DND-41 (cell line): ENCODE data around the gene NR2F6.

ENCODE experiments used
- ATAC-seq: fragments of 200-7000 bp; cut with Tn5 transposase; 3 replicates; pipeline ENCODE4 v1.9.1; 2021; ENCODE audit warnings: low read depth; ENCODE audit not compliant: insufficient read depth
- DNase-seq: peaks from one replicate; pipeline ENCODE4 v3.0.0-alpha.2; 2020
- H2AFZ ChIP-seq: 2 replicates; pipeline ENCODE4 v1.6.0; 2012; ENCODE audit warnings: low read depth, low read length
- H3K27ac ChIP-seq: 2 replicates; pipeline ENCODE4 v1.5.1; 2012; ENCODE audit warnings: low read length, inconsistent platforms
- H3K27me3 ChIP-seq: fragments of 200-600 bp; sonication (generic); 2 replicates; pipeline ENCODE4 v1.6.0; 2012; ENCODE audit warnings: low read length, mild to moderate bottlenecking, inconsistent platforms; ENCODE audit not compliant: insufficient read depth, poor library complexity
- H3K36me3 ChIP-seq: 2 replicates; pipeline ENCODE4 v1.5.1; 2012; ENCODE audit warnings: low read length, inconsistent platforms; ENCODE audit not compliant: insufficient read depth
- H3K4me1 ChIP-seq: 2 replicates; pipeline ENCODE4 v1.5.1; 2012; ENCODE audit warnings: mild to moderate bottlenecking, low read length; ENCODE audit not compliant: insufficient read depth
- H3K4me2 ChIP-seq: 2 replicates; pipeline ENCODE4 v1.6.0; 2012; ENCODE audit warnings: mild to moderate bottlenecking, moderate library complexity, low read length, inconsistent platforms; ENCODE audit not compliant: insufficient read depth
- H3K4me3 ChIP-seq, 2 experiments: fragments of 200-600 bp in 1 of 2; shearing (Covaris generic) in 1 of 2; 2 replicates each; pipeline ENCODE4 v1.5.1; 2012 to 2016; ENCODE audit warnings: inconsistent platforms in 2 of 2, low read length in 2 of 2, mild to moderate bottlenecking in 2 of 2, low read depth in 1 of 2, moderate library complexity in 1 of 2
- H3K79me2 ChIP-seq: 2 replicates; pipeline ENCODE4 v1.6.0; 2012; ENCODE audit warnings: low read length, inconsistent platforms; ENCODE audit not compliant: insufficient read depth
- H3K9ac ChIP-seq: 2 replicates; pipeline ENCODE4 v1.6.0; 2012; ENCODE audit warnings: low read depth, mild to moderate bottlenecking, inconsistent platforms, low read length, moderate library complexity
- H3K9me3 ChIP-seq: 2 replicates; pipeline ENCODE4 v1.5.1; 2012; ENCODE audit warnings: low read length, moderate library complexity, mild to moderate bottlenecking, inconsistent platforms; ENCODE audit not compliant: insufficient read depth, severe bottlenecking
- H4K20me1 ChIP-seq: 2 replicates; pipeline ENCODE4 v1.6.0; 2012; ENCODE audit warnings: low read length; ENCODE audit not compliant: insufficient read depth
- EZH2 ChIP-seq: IDR thresholded peaks from 3 replicates; pipeline ENCODE4 v1.6.1; 2012; ENCODE audit warnings: borderline replicate concordance, low read depth, mild to moderate bottlenecking, moderate library complexity, low read length, inconsistent platforms; ENCODE audit not compliant: severe bottlenecking
- TF ChIP-seq, protein P1 (sequence below): IDR thresholded peaks from 2 replicates; pipeline ENCODE4 v1.5.1; 2012; ENCODE audit warnings: borderline replicate concordance, low read length, moderate library complexity, mild to moderate bottlenecking; ENCODE audit not compliant: poor library complexity, severe bottlenecking; ENCODE audit errors: extremely low read depth

Gene NR2F6

DNA sequence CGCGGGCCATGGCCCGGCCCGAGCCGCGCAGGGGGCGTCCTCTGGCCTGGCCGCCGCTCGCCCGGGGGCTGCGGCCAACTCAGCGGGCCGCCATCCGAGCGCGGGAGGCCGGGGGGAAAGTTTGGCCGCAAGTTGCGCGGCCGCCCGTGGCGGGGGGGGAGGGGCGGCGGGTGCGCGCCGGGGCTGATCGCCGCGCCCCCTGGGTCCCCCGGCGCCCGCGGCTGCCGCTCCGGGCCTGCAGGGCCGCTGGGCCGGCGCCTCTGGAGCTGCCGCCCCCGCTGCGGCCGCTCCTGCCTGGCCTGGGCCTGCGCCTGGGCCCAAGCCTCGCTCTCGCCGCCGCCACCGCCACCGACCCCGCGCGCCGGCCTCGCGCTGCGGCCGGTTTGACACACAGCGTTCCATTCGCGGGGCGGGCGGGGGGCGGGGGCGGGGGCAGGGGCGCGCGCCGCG lies at the start of gene NR2F6:
Gene NR2F6 (minus strand): TSS at position 385 of the 450 bp plus-strand sequence. CDS start 699 bp downstream, outside the sequence.
- Histone ChIP-seq H3K9me3 (no peaks in the 10 kb centered on the region), H3K36me3 (peaks cover 1% of the 10 kb centered on the region; the same call in 1 of the 2 replicates), H3K4me2 (peak within 1 kb of the TSS; percentile 98), H4K20me1 (peaks cover 8% of the 10 kb centered on the region), H3K79me2 (peaks cover 31% of the 10 kb centered on the region), H2AFZ (peak within 1 kb of the TSS; percentile 96), H3K4me1 (peaks cover 35% of the 10 kb centered on the region), H3K27me3 (no peaks in the 10 kb centered on the region), H3K9ac (peak within 1 kb of the TSS; percentile 81), H3K27ac (peak within 1 kb of the TSS; percentile 80), H3K4me3 (peak within 1 kb of the TSS; percentile 34 to 92)
- TF ChIP-seq, protein P1, sequence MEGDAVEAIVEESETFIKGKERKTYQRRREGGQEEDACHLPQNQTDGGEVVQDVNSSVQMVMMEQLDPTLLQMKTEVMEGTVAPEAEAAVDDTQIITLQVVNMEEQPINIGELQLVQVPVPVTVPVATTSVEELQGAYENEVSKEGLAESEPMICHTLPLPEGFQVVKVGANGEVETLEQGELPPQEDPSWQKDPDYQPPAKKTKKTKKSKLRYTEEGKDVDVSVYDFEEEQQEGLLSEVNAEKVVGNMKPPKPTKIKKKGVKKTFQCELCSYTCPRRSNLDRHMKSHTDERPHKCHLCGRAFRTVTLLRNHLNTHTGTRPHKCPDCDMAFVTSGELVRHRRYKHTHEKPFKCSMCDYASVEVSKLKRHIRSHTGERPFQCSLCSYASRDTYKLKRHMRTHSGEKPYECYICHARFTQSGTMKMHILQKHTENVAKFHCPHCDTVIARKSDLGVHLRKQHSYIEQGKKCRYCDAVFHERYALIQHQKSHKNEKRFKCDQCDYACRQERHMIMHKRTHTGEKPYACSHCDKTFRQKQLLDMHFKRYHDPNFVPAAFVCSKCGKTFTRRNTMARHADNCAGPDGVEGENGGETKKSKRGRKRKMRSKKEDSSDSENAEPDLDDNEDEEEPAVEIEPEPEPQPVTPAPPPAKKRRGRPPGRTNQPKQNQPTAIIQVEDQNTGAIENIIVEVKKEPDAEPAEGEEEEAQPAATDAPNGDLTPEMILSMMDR: no peak
- TF ChIP-seq EZH2: no peak
- ATAC-seq: no peak; the same call in 2 of the 3 replicates
- no peak for DNase-seq

DNA sequence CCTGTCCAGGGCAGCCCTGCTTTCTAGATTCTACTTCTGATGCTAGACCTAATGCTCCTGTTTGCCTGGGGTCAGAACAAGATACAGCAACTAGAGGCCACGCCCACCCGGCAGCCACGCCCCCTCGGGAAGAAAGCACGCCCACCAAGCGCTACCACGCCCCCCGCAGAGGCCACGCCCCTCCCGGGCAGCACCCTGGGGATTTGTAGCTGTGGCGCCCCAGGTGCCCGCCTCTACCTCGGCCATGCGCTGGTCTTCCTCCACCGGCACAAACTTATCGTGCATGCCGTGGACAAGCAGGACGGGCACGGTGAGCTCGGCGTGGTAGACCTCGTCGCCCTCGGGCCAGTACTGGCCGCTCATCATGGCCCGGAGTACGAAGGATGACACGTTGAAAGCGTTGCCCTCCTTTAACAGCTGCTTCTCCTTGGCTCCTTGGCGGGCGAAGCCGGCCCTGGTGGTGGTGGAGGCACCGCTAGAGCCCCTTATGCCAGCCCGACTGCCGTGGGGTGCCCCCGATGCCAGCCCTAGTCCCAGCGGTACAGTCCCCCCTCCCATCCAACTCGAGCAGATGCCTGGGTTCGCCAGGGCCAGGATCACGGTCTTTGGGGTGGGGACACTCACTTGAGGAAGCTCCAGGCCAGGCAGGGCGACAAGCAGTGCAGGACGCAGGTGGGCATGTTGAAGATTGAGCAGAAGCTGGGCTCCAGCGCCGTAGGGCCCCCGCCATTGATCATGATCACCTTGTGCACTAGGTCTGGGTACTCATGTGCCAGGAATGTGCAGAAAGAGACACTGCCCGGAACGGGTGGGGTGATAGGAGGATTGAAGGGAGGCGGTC lies 48.6 kb upstream of the NR2F6 start:
- H3K36me3 ChIP-seq: peaks cover 7% of the 10 kb centered on the region; the same call in 1 of the 2 replicates
- H3K27me3 ChIP-seq: no peaks in the 10 kb centered on the region
- no peak overlapping the region for H3K4me3 ChIP-seq
- no peak for TF ChIP-seq EZH2
- TF ChIP-seq, protein P1: no peak
- H3K9ac ChIP-seq: no peak overlapping the region
- H2AFZ ChIP-seq: no peak overlapping the region
- no peak for ATAC-seq
- no peaks in the 10 kb centered on the region; the same call in 1 of the 2 replicates for H4K20me1 ChIP-seq
- H3K4me1 ChIP-seq: peaks cover 28% of the 10 kb centered on the region
- peak; percentile 55 for DNase-seq
- H3K27ac ChIP-seq: no peak overlapping the region
- H3K9me3 ChIP-seq: peaks cover 3% of the 10 kb centered on the region
- H3K79me2 ChIP-seq: peaks cover 9% of the 10 kb centered on the region; the same call in 1 of the 2 replicates
- H3K4me2 ChIP-seq: peak overlapping the region; percentile 99; the same call in 1 of the 2 replicates

DNA sequence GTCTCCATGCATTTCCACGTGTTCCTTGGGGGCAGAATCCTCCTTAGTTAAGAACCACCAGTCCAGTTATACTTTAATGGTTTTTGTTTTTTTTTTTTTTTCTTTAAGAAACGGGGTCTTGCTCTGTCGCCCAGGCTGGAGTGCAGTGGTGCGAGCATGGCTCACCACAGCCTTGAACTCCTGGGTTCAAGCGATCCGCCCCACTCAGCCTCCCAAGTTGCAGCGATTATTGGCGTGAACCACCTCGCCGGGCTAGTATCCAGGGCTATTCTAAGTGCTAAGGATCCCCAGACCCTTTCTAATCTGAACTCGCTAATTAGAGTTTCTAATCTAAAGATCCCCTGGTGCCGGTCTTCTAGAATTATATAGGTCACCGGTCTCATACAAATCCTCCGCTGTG lies 47.9 kb upstream of the NR2F6 start:
- H3K36me3 ChIP-seq: peaks cover 7% of the 10 kb centered on the region; the same call in 1 of the 2 replicates
- no peak overlapping the region for H3K27ac ChIP-seq
- no peaks in the 10 kb centered on the region for H3K27me3 ChIP-seq
- DNase-seq (no peak), ATAC-seq (no peak)
- peaks cover 9% of the 10 kb centered on the region; the same call in 1 of the 2 replicates for H3K79me2 ChIP-seq
- H3K4me1 ChIP-seq: peaks cover 28% of the 10 kb centered on the region
- H2AFZ ChIP-seq: no peak overlapping the region
- peak overlapping the region; percentile 99 for H3K4me2 ChIP-seq
- peaks cover 3% of the 10 kb centered on the region for H3K9me3 ChIP-seq
- peak overlapping the region; percentile 30; the same call in 1 of the 2 replicates for H3K9ac ChIP-seq
- TF ChIP-seq, protein P1: no peak
- no peak for TF ChIP-seq EZH2
- no peak overlapping the region for H3K4me3 ChIP-seq
- H4K20me1 ChIP-seq: no peaks in the 10 kb centered on the region; the same call in 1 of the 2 replicates
